ENCODE measurements around the gene CHI3L1. TPM values are rescaled to one million over a fixed set of nuclear protein-coding genes. Genes with fewer than 3 reads are reported as not detected.

Gene CHI3L1
- total RNA-seq, 1 donor from 2014 or later = not detected

- Mint-ChIP-seq H3K4me3 (no peak overlapping the region), H3K4me1 (no peaks in the 10 kb centered on the region), H3K36me3 (ENCODE audit: low read depth) (no peaks in the 10 kb centered on the region), H3K27me3 (ENCODE audit: low read depth) (no peaks in the 10 kb centered on the region), H3K9me3 (no peaks in the 10 kb centered on the region), H3K27ac (ENCODE audit: unreplicated experiment) (no peak overlapping the region)
- no peak for DNase-seq (ENCODE audit: low read depth, low spot score)
- TF ChIP-seq CTCF (conservative IDR thresholded peaks at IDR 0.05) = no peak
Observed at GRCh38 chr1:203163891-203164635, 22.4 kb downstream of the CHI3L1 start.

GRCh38 chr1:203162403-203162802 is 24.1 kb downstream of the CHI3L1 start:
- TF ChIP-seq CTCF (conservative IDR thresholded peaks at IDR 0.05) = no peak
- H3K4me1 Mint-ChIP-seq = no peaks in the 10 kb centered on the region
- no peak for DNase-seq (ENCODE audit: low read depth, low spot score)
- H3K4me3 Mint-ChIP-seq = no peak overlapping the region
- H3K27ac Mint-ChIP-seq (ENCODE audit: unreplicated experiment) = no peak overlapping the region
- H3K36me3 Mint-ChIP-seq (ENCODE audit: low read depth) = no peaks in the 10 kb centered on the region
- no peaks in the 10 kb centered on the region for H3K27me3 Mint-ChIP-seq (ENCODE audit: low read depth)
- H3K9me3 Mint-ChIP-seq = no peaks in the 10 kb centered on the region

- Mint-ChIP-seq H3K4me1 (no peaks in the 10 kb centered on the region), H3K36me3 (ENCODE audit: low read depth) (no peaks in the 10 kb centered on the region), H3K27ac (ENCODE audit: unreplicated experiment) (no peak overlapping the region), H3K4me3 (no peak overlapping the region), H3K9me3 (peaks cover 2% of the 10 kb centered on the region), H3K27me3 (ENCODE audit: low read depth) (no peaks in the 10 kb centered on the region)
- TF ChIP-seq CTCF (conservative IDR thresholded peaks at IDR 0.05) = no peak
- DNase-seq (ENCODE audit: low read depth, low spot score) = no peak
Observed at GRCh38 chr1:203161703-203162102, 24.8 kb downstream of the CHI3L1 start.

- Mint-ChIP-seq H3K27me3 (ENCODE audit: low read depth) (no peaks in the 10 kb centered on the region), H3K36me3 (ENCODE audit: low read depth) (no peaks in the 10 kb centered on the region), H3K27ac (ENCODE audit: unreplicated experiment) (no peak overlapping the region), H3K9me3 (peaks cover 2% of the 10 kb centered on the region), H3K4me3 (no peak overlapping the region), H3K4me1 (no peaks in the 10 kb centered on the region)
- DNase-seq (ENCODE audit: low read depth, low spot score) = no peak
- TF ChIP-seq CTCF (conservative IDR thresholded peaks at IDR 0.05) = no peak
Observed at GRCh38 chr1:203161175-203161574, 25.3 kb downstream of the CHI3L1 start.

- H3K36me3 Mint-ChIP-seq (ENCODE audit: low read depth) = no peaks in the 10 kb centered on the region
- no peak for TF ChIP-seq CTCF (conservative IDR thresholded peaks at IDR 0.05)
Observed at GRCh38 chr1:203159844-203160243, 26.7 kb downstream of the CHI3L1 start.

More at GRCh38 chr1:203159844-203160243, 26.7 kb downstream of the CHI3L1 start:
- Mint-ChIP-seq H3K9me3 (peaks cover 2% of the 10 kb centered on the region), H3K27ac (ENCODE audit: unreplicated experiment) (no peak overlapping the region), H3K27me3 (ENCODE audit: low read depth) (no peaks in the 10 kb centered on the region), H3K4me3 (no peak overlapping the region), H3K4me1 (no peaks in the 10 kb centered on the region)
- DNase-seq (ENCODE audit: low read depth, low spot score) = no peak
